Measurements from ENCODE around the gene FAM210B.

FAM210B gene

DNA sequence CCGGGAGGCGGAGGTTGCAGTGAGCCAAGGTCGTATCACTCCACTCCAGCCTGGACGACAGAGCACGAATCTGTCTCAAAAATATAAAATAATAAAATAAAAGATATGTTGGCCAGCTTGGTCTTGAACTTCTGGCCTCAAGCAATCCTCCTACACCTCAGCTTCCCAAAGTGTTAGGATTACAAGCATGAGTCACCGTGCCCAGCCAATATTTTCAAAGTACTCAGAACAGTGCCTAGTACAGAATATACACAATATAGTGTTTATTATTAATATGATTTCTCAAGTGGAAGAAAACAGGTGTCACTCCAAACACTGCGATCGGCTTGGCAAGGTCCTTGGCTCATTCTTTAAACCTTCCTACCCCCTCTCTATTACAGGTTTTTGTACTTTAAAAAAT, 3.1 kb downstream of the FAM210B start:
- ATAC-seq = no peak
- no peak for TF ChIP-seq ZNF8 (CRISPR knock-in tag; IDR thresholded peaks at IDR 0.05)
- no peak for TF ChIP-seq ISL1 (CRISPR knock-in tag; IDR thresholded peaks at IDR 0.05)
- TF ChIP-seq, protein P1, sequence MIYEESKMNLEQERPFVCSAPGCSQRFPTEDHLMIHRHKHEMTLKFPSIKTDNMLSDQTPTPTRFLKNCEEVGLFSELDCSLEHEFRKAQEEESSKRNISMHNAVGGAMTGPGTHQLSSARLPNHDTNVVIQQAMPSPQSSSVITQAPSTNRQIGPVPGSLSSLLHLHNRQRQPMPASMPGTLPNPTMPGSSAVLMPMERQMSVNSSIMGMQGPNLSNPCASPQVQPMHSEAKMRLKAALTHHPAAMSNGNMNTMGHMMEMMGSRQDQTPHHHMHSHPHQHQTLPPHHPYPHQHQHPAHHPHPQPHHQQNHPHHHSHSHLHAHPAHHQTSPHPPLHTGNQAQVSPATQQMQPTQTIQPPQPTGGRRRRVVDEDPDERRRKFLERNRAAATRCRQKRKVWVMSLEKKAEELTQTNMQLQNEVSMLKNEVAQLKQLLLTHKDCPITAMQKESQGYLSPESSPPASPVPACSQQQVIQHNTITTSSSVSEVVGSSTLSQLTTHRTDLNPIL (CRISPR knock-in tag; IDR thresholded peaks at IDR 0.05; ENCODE audit: low read depth) = no peak
- TF ChIP-seq TCF4 (CRISPR knock-in tag; IDR thresholded peaks at IDR 0.05; ENCODE audit: borderline replicate concordance) = no peak
- TF ChIP-seq OSR1 (CRISPR knock-in tag; IDR thresholded peaks at IDR 0.05) = no peak
- TF ChIP-seq PPARA (CRISPR knock-in tag; IDR thresholded peaks at IDR 0.05; ENCODE audit: borderline replicate concordance) = no peak
- no peak for TF ChIP-seq TOX (CRISPR knock-in tag; IDR thresholded peaks at IDR 0.05; ENCODE audit: borderline replicate concordance)
- TF ChIP-seq, protein P2, sequence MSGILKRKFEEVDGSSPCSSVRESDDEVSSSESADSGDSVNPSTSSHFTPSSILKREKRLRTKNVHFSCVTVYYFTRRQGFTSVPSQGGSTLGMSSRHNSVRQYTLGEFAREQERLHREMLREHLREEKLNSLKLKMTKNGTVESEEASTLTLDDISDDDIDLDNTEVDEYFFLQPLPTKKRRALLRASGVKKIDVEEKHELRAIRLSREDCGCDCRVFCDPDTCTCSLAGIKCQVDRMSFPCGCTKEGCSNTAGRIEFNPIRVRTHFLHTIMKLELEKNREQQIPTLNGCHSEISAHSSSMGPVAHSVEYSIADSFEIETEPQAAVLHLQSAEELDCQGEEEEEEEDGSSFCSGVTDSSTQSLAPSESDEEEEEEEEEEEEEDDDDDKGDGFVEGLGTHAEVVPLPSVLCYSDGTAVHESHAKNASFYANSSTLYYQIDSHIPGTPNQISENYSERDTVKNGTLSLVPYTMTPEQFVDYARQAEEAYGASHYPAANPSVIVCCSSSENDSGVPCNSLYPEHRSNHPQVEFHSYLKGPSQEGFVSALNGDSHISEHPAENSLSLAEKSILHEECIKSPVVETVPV (CRISPR knock-in tag; IDR thresholded peaks at IDR 0.05) = no peak
- TF ChIP-seq ZC3H10 (CRISPR knock-in tag; IDR thresholded peaks at IDR 0.05) = no peak

DNA sequence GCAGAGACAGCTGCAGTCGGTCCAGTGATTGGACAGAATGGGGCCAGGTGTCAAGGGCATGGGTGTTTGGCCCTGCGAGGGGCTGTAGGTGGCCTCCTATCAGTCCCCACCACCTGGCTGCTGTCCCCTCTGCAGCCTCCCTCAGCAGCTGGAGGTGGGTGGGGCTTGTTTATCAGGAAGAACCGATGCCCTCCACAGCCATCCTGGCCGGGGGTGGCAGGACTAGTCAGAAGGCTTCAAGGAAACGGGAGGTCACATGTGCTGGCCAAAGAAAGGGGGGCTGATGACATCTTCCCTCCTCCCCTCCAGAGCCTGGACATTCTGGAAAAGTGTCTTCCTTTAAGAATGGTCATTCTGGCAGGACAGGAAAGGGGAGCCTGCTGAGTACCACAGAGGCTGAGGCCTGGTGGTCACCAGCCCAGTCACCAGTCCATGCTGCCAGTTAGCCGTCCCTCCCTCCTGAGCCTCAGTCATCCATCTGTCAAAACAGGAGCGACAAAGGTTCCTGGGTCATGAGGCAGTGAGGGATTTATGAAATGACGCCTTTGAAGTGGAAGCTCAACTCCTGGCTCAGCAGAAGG, 4.1 kb downstream of the FAM210B start:
- no peak for TF ChIP-seq ZNF565 (CRISPR knock-in tag; conservative IDR thresholded peaks at IDR 0.05; ENCODE audit: low read depth)
- TF ChIP-seq, protein P3, sequence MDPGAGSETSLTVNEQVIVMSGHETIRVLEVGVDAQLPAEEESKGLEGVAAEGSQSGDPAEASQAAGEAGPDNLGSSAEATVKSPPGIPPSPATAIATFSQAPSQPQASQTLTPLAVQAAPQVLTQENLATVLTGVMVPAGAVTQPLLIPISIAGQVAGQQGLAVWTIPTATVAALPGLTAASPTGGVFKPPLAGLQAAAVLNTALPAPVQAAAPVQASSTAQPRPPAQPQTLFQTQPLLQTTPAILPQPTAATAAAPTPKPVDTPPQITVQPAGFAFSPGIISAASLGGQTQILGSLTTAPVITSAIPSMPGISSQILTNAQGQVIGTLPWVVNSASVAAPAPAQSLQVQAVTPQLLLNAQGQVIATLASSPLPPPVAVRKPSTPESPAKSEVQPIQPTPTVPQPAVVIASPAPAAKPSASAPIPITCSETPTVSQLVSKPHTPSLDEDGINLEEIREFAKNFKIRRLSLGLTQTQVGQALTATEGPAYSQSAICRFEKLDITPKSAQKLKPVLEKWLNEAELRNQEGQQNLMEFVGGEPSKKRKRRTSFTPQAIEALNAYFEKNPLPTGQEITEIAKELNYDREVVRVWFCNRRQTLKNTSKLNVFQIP (CRISPR knock-in tag; IDR thresholded peaks at IDR 0.05; ENCODE audit: borderline replicate concordance, low read depth) = no peak
- no peak for TF ChIP-seq ESRRG (CRISPR knock-in tag; IDR thresholded peaks at IDR 0.05)
- TF ChIP-seq PPARA (CRISPR knock-in tag; IDR thresholded peaks at IDR 0.05; ENCODE audit: borderline replicate concordance) = no peak
- TF ChIP-seq, protein P2 (CRISPR knock-in tag; IDR thresholded peaks at IDR 0.05) = no peak
- TF ChIP-seq, protein P4, sequence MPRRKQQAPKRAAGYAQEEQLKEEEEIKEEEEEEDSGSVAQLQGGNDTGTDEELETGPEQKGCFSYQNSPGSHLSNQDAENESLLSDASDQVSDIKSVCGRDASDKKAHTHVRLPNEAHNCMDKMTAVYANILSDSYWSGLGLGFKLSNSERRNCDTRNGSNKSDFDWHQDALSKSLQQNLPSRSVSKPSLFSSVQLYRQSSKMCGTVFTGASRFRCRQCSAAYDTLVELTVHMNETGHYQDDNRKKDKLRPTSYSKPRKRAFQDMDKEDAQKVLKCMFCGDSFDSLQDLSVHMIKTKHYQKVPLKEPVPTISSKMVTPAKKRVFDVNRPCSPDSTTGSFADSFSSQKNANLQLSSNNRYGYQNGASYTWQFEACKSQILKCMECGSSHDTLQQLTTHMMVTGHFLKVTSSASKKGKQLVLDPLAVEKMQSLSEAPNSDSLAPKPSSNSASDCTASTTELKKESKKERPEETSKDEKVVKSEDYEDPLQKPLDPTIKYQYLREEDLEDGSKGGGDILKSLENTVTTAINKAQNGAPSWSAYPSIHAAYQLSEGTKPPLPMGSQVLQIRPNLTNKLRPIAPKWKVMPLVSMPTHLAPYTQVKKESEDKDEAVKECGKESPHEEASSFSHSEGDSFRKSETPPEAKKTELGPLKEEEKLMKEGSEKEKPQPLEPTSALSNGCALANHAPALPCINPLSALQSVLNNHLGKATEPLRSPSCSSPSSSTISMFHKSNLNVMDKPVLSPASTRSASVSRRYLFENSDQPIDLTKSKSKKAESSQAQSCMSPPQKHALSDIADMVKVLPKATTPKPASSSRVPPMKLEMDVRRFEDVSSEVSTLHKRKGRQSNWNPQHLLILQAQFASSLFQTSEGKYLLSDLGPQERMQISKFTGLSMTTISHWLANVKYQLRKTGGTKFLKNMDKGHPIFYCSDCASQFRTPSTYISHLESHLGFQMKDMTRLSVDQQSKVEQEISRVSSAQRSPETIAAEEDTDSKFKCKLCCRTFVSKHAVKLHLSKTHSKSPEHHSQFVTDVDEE (CRISPR knock-in tag; IDR thresholded peaks at IDR 0.05) = no peak
- TF ChIP-seq ZFP30 (CRISPR knock-in tag; IDR thresholded peaks at IDR 0.05) = no peak
- TF ChIP-seq RARB (CRISPR knock-in tag; IDR thresholded peaks at IDR 0.05) = no peak
- no peak for TF ChIP-seq GLIS3 (CRISPR knock-in tag; IDR thresholded peaks at IDR 0.05)
- TF ChIP-seq BACH2 (CRISPR knock-in tag; IDR thresholded peaks at IDR 0.05; ENCODE audit: borderline replicate concordance) = no peak
- no peak for TF ChIP-seq ARNTL (CRISPR knock-in tag; IDR thresholded peaks at IDR 0.05; ENCODE audit: borderline replicate concordance, low read depth)
- TF ChIP-seq, protein P5, sequence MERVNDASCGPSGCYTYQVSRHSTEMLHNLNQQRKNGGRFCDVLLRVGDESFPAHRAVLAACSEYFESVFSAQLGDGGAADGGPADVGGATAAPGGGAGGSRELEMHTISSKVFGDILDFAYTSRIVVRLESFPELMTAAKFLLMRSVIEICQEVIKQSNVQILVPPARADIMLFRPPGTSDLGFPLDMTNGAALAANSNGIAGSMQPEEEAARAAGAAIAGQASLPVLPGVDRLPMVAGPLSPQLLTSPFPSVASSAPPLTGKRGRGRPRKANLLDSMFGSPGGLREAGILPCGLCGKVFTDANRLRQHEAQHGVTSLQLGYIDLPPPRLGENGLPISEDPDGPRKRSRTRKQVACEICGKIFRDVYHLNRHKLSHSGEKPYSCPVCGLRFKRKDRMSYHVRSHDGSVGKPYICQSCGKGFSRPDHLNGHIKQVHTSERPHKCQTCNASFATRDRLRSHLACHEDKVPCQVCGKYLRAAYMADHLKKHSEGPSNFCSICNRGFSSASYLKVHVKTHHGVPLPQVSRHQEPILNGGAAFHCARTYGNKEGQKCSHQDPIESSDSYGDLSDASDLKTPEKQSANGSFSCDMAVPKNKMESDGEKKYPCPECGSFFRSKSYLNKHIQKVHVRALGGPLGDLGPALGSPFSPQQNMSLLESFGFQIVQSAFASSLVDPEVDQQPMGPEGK (CRISPR knock-in tag; IDR thresholded peaks at IDR 0.05; ENCODE audit: borderline replicate concordance) = no peak
- no peak for ATAC-seq

DNA sequence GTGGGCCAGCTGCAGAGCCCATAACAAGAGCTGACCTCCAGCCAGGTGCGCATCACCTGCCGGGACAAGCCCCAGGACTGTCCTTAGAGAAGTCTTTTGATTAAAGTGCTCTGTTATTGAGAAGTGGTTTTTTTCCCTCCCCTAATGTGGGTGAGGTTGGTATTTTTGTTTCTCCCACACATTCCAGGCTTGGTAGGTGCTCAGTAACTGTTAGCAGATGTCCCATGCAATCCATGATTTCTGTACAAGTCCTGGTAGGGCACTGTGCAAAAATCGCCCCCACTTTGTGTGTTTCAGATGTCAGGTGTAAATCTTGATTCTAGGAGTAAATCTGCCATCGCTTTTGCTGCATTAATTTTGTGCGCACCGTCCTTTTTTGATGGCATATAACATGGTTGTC, 4.7 kb downstream of the FAM210B start:
- no peak for ATAC-seq
- no peak for TF ChIP-seq TOX (CRISPR knock-in tag; IDR thresholded peaks at IDR 0.05; ENCODE audit: borderline replicate concordance)
- TF ChIP-seq ZFP30 (CRISPR knock-in tag; IDR thresholded peaks at IDR 0.05) = no peak
